ES-I3 (cell line): ENCODE data around the gene CCDC134.

Experiments
- H3K36me3 ChIP-seq: 2 replicates; pipeline ENCODE4 v1.6.1; 2013; ENCODE audit warnings: mild to moderate bottlenecking, low read length, control low read depth, moderate library complexity; ENCODE audit not compliant: insufficient read depth
- H3K4me1 ChIP-seq: 2 replicates; pipeline ENCODE4 v1.6.1; 2013; ENCODE audit warnings: mild to moderate bottlenecking, control low read depth, low read length; ENCODE audit not compliant: insufficient read depth
- H3K9ac ChIP-seq: 2 replicates; pipeline ENCODE4 v1.6.1; 2013; ENCODE audit warnings: low read depth, mild to moderate bottlenecking, low read length, moderate library complexity
- H3K9me3 ChIP-seq: 2 replicates; pipeline ENCODE4 v1.6.1; 2013; ENCODE audit warnings: mild to moderate bottlenecking, low read length, moderate library complexity; ENCODE audit not compliant: control insufficient read depth, insufficient read depth

Gene CCDC134

GRCh38 chr22:41808400-41808799 is 7.9 kb downstream of the CCDC134 start:
- Histone ChIP-seq H3K9me3 (no peaks in the 10 kb centered on the region), H3K9ac (no peak overlapping the region), H3K4me1 (no peaks in the 10 kb centered on the region), H3K36me3 (peaks cover 4% of the 10 kb centered on the region; the same call in 1 of the 2 replicates)

DNA sequence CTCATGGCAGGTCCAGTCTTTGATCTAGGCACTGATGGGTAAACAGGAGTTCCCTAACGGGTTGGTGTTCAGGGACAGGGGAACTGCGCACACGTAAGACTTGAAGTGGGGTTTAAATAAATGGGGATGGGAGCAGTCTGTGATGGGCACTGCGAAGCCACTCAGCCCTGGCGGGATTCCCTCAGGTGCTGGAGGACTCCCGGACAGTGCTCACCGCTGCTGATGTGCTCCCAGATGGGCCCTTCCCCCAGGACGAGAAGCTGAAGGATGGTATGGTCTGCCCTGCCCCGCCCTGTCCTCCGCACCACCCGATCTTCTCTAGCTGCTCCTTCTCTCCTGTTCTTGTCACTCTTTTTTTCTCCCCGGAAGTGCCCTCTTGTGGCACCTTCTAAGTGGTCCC is 9.5 kb downstream of the CCDC134 start:
- H3K9ac ChIP-seq = no peak overlapping the region
- no peaks in the 10 kb centered on the region for H3K9me3 ChIP-seq

GRCh38 chr22:41812805-41813545 is 12.5 kb downstream of the CCDC134 start:
- H3K4me1 ChIP-seq = no peaks in the 10 kb centered on the region
- H3K9ac ChIP-seq = no peak overlapping the region
- no peaks in the 10 kb centered on the region for H3K9me3 ChIP-seq
- peaks cover 4% of the 10 kb centered on the region; the same call in 1 of the 2 replicates for H3K36me3 ChIP-seq

More for the DNA sequence above, 9.5 kb downstream of the CCDC134 start:
- Histone ChIP-seq H3K4me1 (no peaks in the 10 kb centered on the region), H3K36me3 (peaks cover 4% of the 10 kb centered on the region; the same call in 1 of the 2 replicates)

GRCh38 chr22:41813726-41814410 is 13.4 kb downstream of the CCDC134 start:
- Histone ChIP-seq H3K9ac (no peak overlapping the region), H3K9me3 (no peaks in the 10 kb centered on the region), H3K4me1 (no peaks in the 10 kb centered on the region), H3K36me3 (peaks cover 4% of the 10 kb centered on the region; the same call in 1 of the 2 replicates)

DNA sequence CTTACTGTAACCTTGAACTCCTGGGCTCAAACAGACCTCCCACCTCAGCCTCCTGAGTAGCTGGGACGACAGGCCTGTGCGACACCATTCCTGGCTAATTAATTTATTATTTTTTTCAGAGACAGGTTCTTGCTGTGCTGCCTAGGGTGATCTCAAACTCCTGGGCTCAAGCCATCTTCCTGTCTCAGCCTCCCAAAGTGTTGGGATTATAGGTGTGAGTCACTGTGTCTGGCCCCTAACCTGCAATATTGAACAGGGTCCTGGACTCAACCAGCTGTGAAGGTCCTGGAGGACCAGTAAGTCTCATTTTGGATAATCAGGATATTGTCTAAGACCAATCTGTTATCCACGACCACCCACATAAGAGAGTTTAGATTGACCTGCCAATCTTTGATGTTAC is 15.2 kb downstream of the CCDC134 start:
- no peaks in the 10 kb centered on the region for H3K4me1 ChIP-seq
- no peaks in the 10 kb centered on the region for H3K9me3 ChIP-seq
- H3K36me3 ChIP-seq = 0 out of 2 replicates have a peak, but pooled peaks cover 4% of the 10 kb centered on the region

GRCh38 chr22:41816241-41816640 is 15.8 kb downstream of the CCDC134 start:
- Histone ChIP-seq H3K4me1 (no peaks in the 10 kb centered on the region), H3K36me3 (0 out of 2 replicates have a peak, but pooled peaks cover 4% of the 10 kb centered on the region), H3K9me3 (no peaks in the 10 kb centered on the region), H3K9ac (no peak overlapping the region)

More for the DNA sequence above, 15.2 kb downstream of the CCDC134 start:
- no peak overlapping the region for H3K9ac ChIP-seq

- 0 out of 2 replicates have a peak, but pooled peaks cover 2% of the 10 kb centered on the region for H3K36me3 ChIP-seq
- no peaks in the 10 kb centered on the region for H3K9me3 ChIP-seq
- H3K4me1 ChIP-seq = no peaks in the 10 kb centered on the region
- H3K9ac ChIP-seq = no peak overlapping the region
Observed at GRCh38 chr22:41816871-41817270, 16.4 kb downstream of the CCDC134 start.

DNA sequence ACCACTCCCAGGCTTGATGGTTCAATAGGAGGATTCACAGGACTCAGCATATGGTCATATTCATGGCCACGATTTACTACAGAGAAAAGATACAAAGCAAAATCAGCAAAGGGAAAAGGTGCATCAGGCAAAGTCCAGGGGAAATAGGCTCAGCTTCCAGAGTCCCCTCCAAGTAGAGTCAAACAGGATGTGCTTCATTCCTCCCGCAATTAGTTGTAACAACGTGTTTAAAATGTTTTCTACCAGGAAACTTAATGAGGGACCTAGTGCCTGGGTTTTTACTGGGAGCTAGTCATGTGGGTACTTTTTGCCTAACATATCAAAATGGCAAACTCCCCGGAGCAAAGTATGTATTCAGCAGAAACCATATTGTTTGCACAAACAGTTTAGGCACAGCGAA is 17.5 kb downstream of the CCDC134 start:
- no peak overlapping the region for H3K9ac ChIP-seq
- H3K9me3 ChIP-seq = no peaks in the 10 kb centered on the region
- H3K4me1 ChIP-seq = no peaks in the 10 kb centered on the region
- H3K36me3 ChIP-seq = no peaks in the 10 kb centered on the region

- Histone ChIP-seq H3K9ac (no peak overlapping the region), H3K4me1 (peaks cover 2% of the 10 kb centered on the region; the same call in 1 of the 2 replicates), H3K36me3 (no peaks in the 10 kb centered on the region), H3K9me3 (no peaks in the 10 kb centered on the region)
Observed at GRCh38 chr22:41818596-41818995, 18.1 kb downstream of the CCDC134 start.

DNA sequence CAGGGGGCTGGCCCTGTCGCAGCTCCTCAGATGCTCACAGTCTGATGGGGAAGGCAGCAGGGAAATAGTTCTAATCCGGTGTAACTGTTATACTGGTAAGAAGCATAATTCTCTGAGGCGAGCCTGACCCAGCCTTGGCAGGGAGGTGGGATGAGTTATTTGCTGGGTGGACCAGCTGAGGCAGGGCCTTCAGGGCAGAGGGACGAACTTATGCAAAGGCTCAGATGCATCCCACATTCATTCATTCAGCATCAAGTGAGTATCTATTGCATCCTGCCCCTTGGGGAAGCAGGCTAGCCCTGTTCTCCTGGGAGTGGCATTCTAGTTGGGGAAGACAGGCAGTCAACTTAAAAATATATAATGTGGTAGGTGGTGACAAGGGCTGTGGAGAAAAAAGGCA is 18.8 kb downstream of the CCDC134 start:
- Histone ChIP-seq H3K9ac (no peak overlapping the region), H3K36me3 (no peaks in the 10 kb centered on the region), H3K4me1 (peaks cover 6% of the 10 kb centered on the region; the same call in 1 of the 2 replicates), H3K9me3 (no peaks in the 10 kb centered on the region)

DNA sequence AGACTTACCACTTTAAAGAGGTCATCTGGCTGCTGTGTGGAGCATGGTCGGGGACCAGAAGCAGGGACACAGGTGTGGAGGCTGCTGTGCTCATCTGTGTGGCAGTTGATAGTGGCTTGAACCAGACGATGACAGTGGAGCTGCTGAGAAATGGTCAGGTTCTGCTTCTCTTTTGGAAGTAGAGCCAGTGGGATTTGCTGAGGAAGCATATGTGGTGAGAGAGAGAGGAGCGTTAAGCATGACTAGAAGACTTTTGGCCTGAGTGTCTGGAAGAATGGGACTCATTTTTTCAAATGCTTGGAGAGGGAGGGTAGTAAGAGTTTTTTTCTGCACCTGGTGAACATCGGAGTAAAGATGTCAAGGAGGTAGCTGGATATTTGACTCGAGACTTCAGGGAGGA is 20.0 kb downstream of the CCDC134 start:
- Histone ChIP-seq H3K9ac (no peak overlapping the region), H3K9me3 (no peaks in the 10 kb centered on the region), H3K4me1 (peaks cover 6% of the 10 kb centered on the region; the same call in 1 of the 2 replicates), H3K36me3 (no peaks in the 10 kb centered on the region)

DNA sequence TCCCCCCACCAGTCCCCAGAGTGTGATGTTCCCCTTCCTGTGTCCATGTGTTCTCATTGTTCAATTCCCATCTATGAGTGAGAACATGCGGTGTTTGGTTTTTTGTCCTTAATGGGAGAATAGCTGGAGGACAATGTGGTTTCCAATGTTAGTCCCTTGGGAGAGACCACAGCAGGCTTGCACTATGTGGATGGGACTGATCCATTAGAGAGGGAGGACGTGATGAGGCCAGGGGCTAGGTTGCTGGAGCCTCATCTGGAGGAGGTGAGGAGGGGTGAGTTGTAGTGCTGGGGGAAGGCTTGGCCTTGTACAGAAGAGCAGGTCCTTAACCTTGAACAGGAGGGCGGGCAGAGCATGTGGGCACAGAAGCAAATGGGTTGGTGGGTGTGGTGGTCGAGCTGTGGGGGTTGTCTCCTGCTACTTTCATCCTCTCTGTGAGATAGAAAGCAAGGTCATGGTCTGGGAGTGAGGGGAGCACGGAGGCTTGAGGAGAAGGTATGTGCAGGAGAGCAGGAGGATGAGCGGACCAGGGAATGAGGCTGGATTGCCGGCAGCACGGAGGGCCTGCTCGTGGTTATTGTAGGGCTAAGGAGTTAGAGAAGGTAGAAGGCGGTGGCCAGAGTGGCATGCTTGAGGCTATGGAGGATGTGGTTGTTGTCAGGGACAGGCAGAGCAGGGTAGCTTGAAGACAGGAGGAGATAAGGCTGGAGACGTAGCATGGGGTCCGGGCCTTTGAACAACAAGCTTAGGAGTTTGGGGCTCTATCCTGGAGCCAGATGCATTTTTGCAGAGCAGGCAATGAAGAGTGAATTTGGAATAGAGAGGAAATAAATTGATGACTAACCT is 21.2 kb downstream of the CCDC134 start:
- Histone ChIP-seq H3K9me3 (no peaks in the 10 kb centered on the region), H3K9ac (no peak overlapping the region), H3K36me3 (no peaks in the 10 kb centered on the region), H3K4me1 (peaks cover 10% of the 10 kb centered on the region)

- H3K36me3 ChIP-seq = no peaks in the 10 kb centered on the region
- no peaks in the 10 kb centered on the region for H3K9me3 ChIP-seq
Observed at GRCh38 chr22:41822317-41823057, 22.0 kb downstream of the CCDC134 start.

GRCh38 chr22:41823797-41824196 is 23.3 kb downstream of the CCDC134 start:
- H3K9me3 ChIP-seq = no peaks in the 10 kb centered on the region
- no peaks in the 10 kb centered on the region for H3K36me3 ChIP-seq
- H3K4me1 ChIP-seq = peaks cover 15% of the 10 kb centered on the region
- H3K9ac ChIP-seq = no peak overlapping the region

More at GRCh38 chr22:41822317-41823057, 22.0 kb downstream of the CCDC134 start:
- Histone ChIP-seq H3K4me1 (peaks cover 15% of the 10 kb centered on the region), H3K9ac (no peak overlapping the region)
